DMS153 treated with DMSO at 0.1 percent for 48 hours (cell line): ENCODE measurements around the gene EIF2A.

Experiments used
- DNase-seq: peaks from one replicate; lab custom pipeline; 2025; ENCODE audit not compliant: unreplicated experiment; lab: John Stamatoyannopoulos, UW

Gene EIF2A

GRCh38 chr3:150631515-150632221, 85.1 kb downstream of the EIF2A start:
- no peak for DNase-seq

- no peak for DNase-seq
These were observed 88.5 kb downstream of the EIF2A start for GRCh38 chr3:150635076-150635475.

- DNase-seq = no peak
These were observed 88.9 kb downstream of the EIF2A start for GRCh38 chr3:150635526-150635925.
